ENCODE measurements around the gene LURAP1L.
"Not testable (repeated sequence)": the region's sequence is repeated elsewhere in the genome, so short reads cannot be mapped to it uniquely, and the experiment has no call there.

Gene LURAP1L

DNA sequence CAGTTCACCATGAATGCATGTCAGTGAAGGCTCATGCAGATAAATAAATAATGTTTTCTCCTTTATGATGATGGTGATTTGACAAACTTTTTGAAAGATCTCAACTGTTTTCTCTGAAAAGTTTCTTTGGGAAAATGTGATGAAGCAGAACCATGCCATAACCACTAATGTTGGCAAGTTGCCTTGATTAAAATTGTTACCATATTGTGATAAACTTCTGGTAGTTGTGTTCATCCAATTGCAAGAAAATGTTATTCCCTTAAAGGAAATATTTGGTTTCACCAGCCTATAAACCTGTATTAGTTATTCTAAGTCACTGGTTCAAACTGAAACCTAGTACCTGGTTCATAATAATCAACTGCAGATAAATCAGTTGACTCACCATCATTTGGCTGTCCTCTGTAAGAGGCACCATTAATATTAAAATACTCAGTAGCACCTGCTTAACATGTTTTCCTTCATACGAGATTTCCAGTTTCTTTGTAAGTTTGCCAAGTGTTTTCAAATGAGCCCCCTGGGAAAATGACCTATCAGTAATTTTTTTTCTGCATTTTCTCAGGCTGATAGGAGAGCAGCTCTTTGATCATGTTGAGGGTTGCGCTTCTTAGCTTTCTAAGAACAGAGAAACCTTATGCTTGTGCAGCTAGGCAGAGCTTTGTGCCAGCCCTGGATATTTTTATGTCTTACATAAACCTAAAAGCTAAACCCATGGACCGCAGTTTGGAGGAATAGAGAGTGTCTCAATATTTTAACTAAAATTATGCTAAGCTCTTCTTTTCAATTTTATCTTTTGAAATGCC is 88.0 kb downstream of the LURAP1L start:
- no peak for DNase-seq

DNA sequence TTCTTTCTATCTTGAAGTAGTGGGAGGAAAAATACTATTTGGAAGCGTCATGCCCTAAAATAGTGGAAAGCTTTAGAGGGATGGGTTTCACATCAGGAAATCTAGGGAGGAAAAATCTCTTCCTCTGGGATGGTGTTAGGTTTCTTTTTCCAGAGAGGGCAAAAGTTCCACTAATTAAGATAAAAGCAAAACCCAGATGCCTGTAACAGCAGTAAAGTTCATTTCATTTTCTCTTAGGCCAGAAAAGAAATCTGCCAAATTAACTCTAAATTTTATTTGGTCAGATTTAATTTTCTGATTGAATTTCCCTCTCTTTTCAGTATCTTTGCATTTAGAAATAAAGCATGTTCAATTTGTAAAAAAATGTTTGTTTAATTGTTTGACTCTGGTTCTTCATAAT is 88.8 kb downstream of the LURAP1L start:
- DNase-seq: no peak

DNA sequence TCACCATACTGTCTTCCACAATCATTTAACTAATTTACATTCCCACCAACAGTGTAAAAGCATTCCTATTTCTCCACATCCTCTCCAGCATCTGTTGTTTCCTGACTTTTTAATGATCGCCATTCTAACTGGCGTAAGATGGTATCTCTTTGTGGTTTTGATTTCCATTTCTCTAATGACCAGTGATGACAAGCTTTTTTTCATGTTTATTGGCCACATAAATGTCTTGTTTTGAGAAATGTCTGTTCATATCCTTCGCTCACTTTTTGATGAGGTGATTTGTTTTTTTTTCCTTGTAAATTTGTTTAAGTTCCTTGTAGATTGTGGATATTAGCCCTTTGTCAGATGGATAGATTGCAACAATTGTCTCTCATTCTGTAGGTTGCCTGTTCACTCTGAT is 90.6 kb downstream of the LURAP1L start:
- DNase-seq: not testable (repeated sequence)
